Stimulated activated naive CD8-positive, alpha-beta T cell treated with anti-CD3 and anti-CD28 coated beads, Interleukin-15, amount 100 ng/mL, for 72 hours (primary cell): ENCODE measurements around the gene DNAJB9.
A peak's percentile ranks its signal among the peaks of the same experiment; 100 is the strongest.
"Not testable (repeated sequence)": the region's sequence is repeated elsewhere in the genome, so short reads cannot be mapped to it uniquely, and the experiment has no call there.

Experiments
- ATAC-seq: fragments of 150-1000 bp; cut with Tn5 transposase; 2 replicates; pipeline ENCODE4 v1.10.0; 2021; ENCODE audit warnings: mild to moderate bottlenecking, moderate library complexity
- DNase-seq, 2 donors: peaks; one replicate each; pipeline ENCODE4 v3.0.0; 2021 to 2022
- H3K27ac Mint-ChIP-seq, 2 donors: one replicate each; pipeline ENCODE4 v1.8.0; 2022; ENCODE audit warnings: mild to moderate bottlenecking in 2 of 2, mixed read lengths in 2 of 2, moderate library complexity in 2 of 2
- H3K27me3 Mint-ChIP-seq: one replicate; pipeline ENCODE4 v1.8.0; 2022; ENCODE audit warnings: mixed read lengths
- H3K4me1 Mint-ChIP-seq: one replicate; pipeline ENCODE4 v1.8.0; 2022; ENCODE audit warnings: mild to moderate bottlenecking, mixed read lengths
- H3K4me3 Mint-ChIP-seq, 2 donors: one replicate each; pipeline ENCODE4 v1.8.0; 2022; ENCODE audit warnings: mild to moderate bottlenecking in 2 of 2, mixed read lengths in 2 of 2, moderate library complexity in 1 of 2
- H3K9me3 Mint-ChIP-seq, 2 donors: one replicate each; pipeline ENCODE4 v1.8.0; 2022; ENCODE audit warnings: mixed read lengths in 2 of 2

Gene DNAJB9

GRCh38 chr7:108556665-108557064 lies 13.0 kb upstream of the DNAJB9 start:
- H3K9me3 Mint-ChIP-seq: peaks cover 20 to 24% of the 10 kb centered on the region in 2 donors
- H3K4me3 Mint-ChIP-seq, H3K4me1 Mint-ChIP-seq, H3K27me3 Mint-ChIP-seq, ATAC-seq, H3K27ac Mint-ChIP-seq, DNase-seq: not testable (repeated sequence)

GRCh38 chr7:108557191-108557590 lies 12.5 kb upstream of the DNAJB9 start:
- DNase-seq (no peak), ATAC-seq (no peak)
- Mint-ChIP-seq H3K4me1 (no peaks in the 10 kb centered on the region), H3K27ac (no peak overlapping the region), H3K27me3 (no peaks in the 10 kb centered on the region), H3K9me3 (peaks cover 20 to 24% of the 10 kb centered on the region in 2 donors), H3K4me3 (no peak overlapping the region)

GRCh38 chr7:108557617-108558016 lies 12.1 kb upstream of the DNAJB9 start:
- DNase-seq: no peak
- no peak overlapping the region for H3K27ac Mint-ChIP-seq
- ATAC-seq: no peak
- H3K9me3 Mint-ChIP-seq: peaks cover 20 to 24% of the 10 kb centered on the region in 2 donors
- no peak overlapping the region for H3K4me3 Mint-ChIP-seq
- no peaks in the 10 kb centered on the region for H3K4me1 Mint-ChIP-seq
- H3K27me3 Mint-ChIP-seq: no peaks in the 10 kb centered on the region

GRCh38 chr7:108559253-108559652 lies 10.4 kb upstream of the DNAJB9 start:
- Mint-ChIP-seq H3K9me3 (peaks cover 20 to 24% of the 10 kb centered on the region in 2 donors), H3K4me3 (no peak overlapping the region), H3K27ac (no peak overlapping the region), H3K4me1 (no peaks in the 10 kb centered on the region), H3K27me3 (no peaks in the 10 kb centered on the region)
- ATAC-seq: no peak
- DNase-seq: no peak

GRCh38 chr7:108561047-108561619 lies 8.5 kb upstream of the DNAJB9 start:
- no peak for DNase-seq
- H3K4me1 Mint-ChIP-seq: peaks cover 6% of the 10 kb centered on the region

GRCh38 chr7:108565987-108566386 lies 3.7 kb upstream of the DNAJB9 start:
- peak overlapping the region in 1 of 2 donors; percentile 6 for H3K27ac Mint-ChIP-seq
- H3K4me3 Mint-ChIP-seq: no peak overlapping the region
- no peaks in the 10 kb centered on the region for H3K9me3 Mint-ChIP-seq
- DNase-seq (no peak), ATAC-seq (no peak)
- no peaks in the 10 kb centered on the region for H3K27me3 Mint-ChIP-seq
- H3K4me1 Mint-ChIP-seq: peaks cover 23% of the 10 kb centered on the region

More at GRCh38 chr7:108561047-108561619, 8.5 kb upstream of the DNAJB9 start:
- H3K4me3 Mint-ChIP-seq: no peak overlapping the region
- H3K27ac Mint-ChIP-seq: no peak overlapping the region
- no peaks in the 10 kb centered on the region for H3K27me3 Mint-ChIP-seq
- ATAC-seq: no peak
- peaks cover 16 to 19% of the 10 kb centered on the region in 2 donors for H3K9me3 Mint-ChIP-seq

- peak overlapping the region; percentile 100 for H3K27ac Mint-ChIP-seq
- peaks cover 35% of the 10 kb centered on the region for H3K4me1 Mint-ChIP-seq
- no peaks in the 10 kb centered on the region for H3K27me3 Mint-ChIP-seq
- peak overlapping the region; percentile 95 to 99 for H3K4me3 Mint-ChIP-seq
- peak; percentile 11 for ATAC-seq
- no peak for DNase-seq
- H3K9me3 Mint-ChIP-seq: no peaks in the 10 kb centered on the region
These were observed 783 bp upstream of the DNAJB9 start for GRCh38 chr7:108568801-108569380.

GRCh38 chr7:108570146-108570755 lies 577 bp downstream of the DNAJB9 start:
- peak; percentile 47 to 65 for DNase-seq
- peak overlapping the region; percentile 100 for H3K27ac Mint-ChIP-seq
- peak; percentile 19 for ATAC-seq
- no peaks in the 10 kb centered on the region for H3K9me3 Mint-ChIP-seq
- no peaks in the 10 kb centered on the region for H3K27me3 Mint-ChIP-seq
- H3K4me3 Mint-ChIP-seq: peak overlapping the region; percentile 95 to 99
- H3K4me1 Mint-ChIP-seq: peaks cover 39% of the 10 kb centered on the region

- no peak overlapping the region for H3K4me3 Mint-ChIP-seq
- ATAC-seq: no peak
- DNase-seq: no peak
- H3K27ac Mint-ChIP-seq: no peak overlapping the region
- peaks cover 40% of the 10 kb centered on the region for H3K4me1 Mint-ChIP-seq
- H3K9me3 Mint-ChIP-seq: no peaks in the 10 kb centered on the region
- H3K27me3 Mint-ChIP-seq: no peaks in the 10 kb centered on the region
These were observed 2.8 kb downstream of the DNAJB9 start for GRCh38 chr7:108572480-108572879.

- no peak for DNase-seq
- peaks cover 25% of the 10 kb centered on the region for H3K4me1 Mint-ChIP-seq
- H3K4me3 Mint-ChIP-seq: no peak overlapping the region
- H3K9me3 Mint-ChIP-seq: no peaks in the 10 kb centered on the region
- H3K27ac Mint-ChIP-seq: no peak overlapping the region
- ATAC-seq: no peak
- no peaks in the 10 kb centered on the region for H3K27me3 Mint-ChIP-seq
These were observed 5.5 kb downstream of the DNAJB9 start for GRCh38 chr7:108575156-108575555.

GRCh38 chr7:108576116-108576515 lies 6.4 kb downstream of the DNAJB9 start:
- ATAC-seq (no peak), DNase-seq (no peak)
- Mint-ChIP-seq H3K27me3 (no peaks in the 10 kb centered on the region), H3K4me3 (no peak overlapping the region), H3K4me1 (peaks cover 22% of the 10 kb centered on the region), H3K27ac (no peak overlapping the region), H3K9me3 (no peaks in the 10 kb centered on the region)

- peaks cover 10% of the 10 kb centered on the region for H3K4me1 Mint-ChIP-seq
- DNase-seq (no peak), ATAC-seq (no peak)
- no peaks in the 10 kb centered on the region for H3K9me3 Mint-ChIP-seq
- no peaks in the 10 kb centered on the region for H3K27me3 Mint-ChIP-seq
- H3K27ac Mint-ChIP-seq: no peak overlapping the region
- H3K4me3 Mint-ChIP-seq: no peak overlapping the region
These were observed 9.3 kb downstream of the DNAJB9 start for GRCh38 chr7:108578937-108579336.

GRCh38 chr7:108580298-108580697 lies 10.6 kb downstream of the DNAJB9 start:
- no peak for ATAC-seq
- peaks cover 7% of the 10 kb centered on the region for H3K4me1 Mint-ChIP-seq
- H3K27ac Mint-ChIP-seq: no peak overlapping the region
- no peak overlapping the region for H3K4me3 Mint-ChIP-seq
- DNase-seq: no peak
- no peaks in the 10 kb centered on the region for H3K27me3 Mint-ChIP-seq
- no peaks in the 10 kb centered on the region for H3K9me3 Mint-ChIP-seq

GRCh38 chr7:108581655-108582491 lies 12.2 kb downstream of the DNAJB9 start:
- no peaks in the 10 kb centered on the region for H3K9me3 Mint-ChIP-seq
- DNase-seq (no peak), ATAC-seq (no peak)

GRCh38 chr7:108584211-108584610 lies 14.5 kb downstream of the DNAJB9 start:
- no peak overlapping the region for H3K4me3 Mint-ChIP-seq
- H3K27ac Mint-ChIP-seq: no peak overlapping the region
- DNase-seq: no peak
- H3K27me3 Mint-ChIP-seq: peaks cover 13% of the 10 kb centered on the region
- H3K9me3 Mint-ChIP-seq: no peaks in the 10 kb centered on the region
- no peaks in the 10 kb centered on the region for H3K4me1 Mint-ChIP-seq
- ATAC-seq: no peak

More at GRCh38 chr7:108581655-108582491, 12.2 kb downstream of the DNAJB9 start:
- Mint-ChIP-seq H3K4me3 (no peak overlapping the region), H3K4me1 (peaks cover under 1% of the 10 kb centered on the region), H3K27ac (peak overlapping the region in 1 of 2 donors; percentile 32), H3K27me3 (peaks cover 13% of the 10 kb centered on the region)

- DNase-seq (no peak), ATAC-seq (no peak)
- no peak overlapping the region for H3K4me3 Mint-ChIP-seq
- H3K4me1 Mint-ChIP-seq: no peaks in the 10 kb centered on the region
- H3K27ac Mint-ChIP-seq: no peak overlapping the region
- H3K9me3 Mint-ChIP-seq: no peaks in the 10 kb centered on the region
- H3K27me3 Mint-ChIP-seq: peaks cover 13% of the 10 kb centered on the region
These were observed 16.2 kb downstream of the DNAJB9 start for GRCh38 chr7:108585843-108586242.
